Right renal pelvis (tissue), 4 donors: ENCODE measurements around the gene KIF13A. TPM values are rescaled to one million over a fixed set of nuclear protein-coding genes. Genes with fewer than 3 reads are reported as not detected.
"Not testable (repeated sequence)": the region's sequence is repeated elsewhere in the genome, so short reads cannot be mapped to it uniquely, and the experiment has no call there.

ENCODE experiments used
- DNase-seq, 4 donors: peaks; one replicate each; pipeline ENCODE4 v3.0.0-alpha.2; 2013; ENCODE audit warnings: low read depth in 4 of 4, low spot score in 3 of 4, missing footprints in 1 of 4
- polyA plus RNA-seq, 4 donors: library from polyadenylated mRNA; unstranded; fragments of 120-200 nt; gene quantifications; one replicate each; pipeline ENCODE4 v1.2.1, GENCODE V29; 2013; ENCODE audit not compliant: insufficient read length in 4 of 4

Gene KIF13A
- polyA plus RNA-seq, 4 donors, result 33.4 to 41.3 (median 37.6) TPM

DNA sequence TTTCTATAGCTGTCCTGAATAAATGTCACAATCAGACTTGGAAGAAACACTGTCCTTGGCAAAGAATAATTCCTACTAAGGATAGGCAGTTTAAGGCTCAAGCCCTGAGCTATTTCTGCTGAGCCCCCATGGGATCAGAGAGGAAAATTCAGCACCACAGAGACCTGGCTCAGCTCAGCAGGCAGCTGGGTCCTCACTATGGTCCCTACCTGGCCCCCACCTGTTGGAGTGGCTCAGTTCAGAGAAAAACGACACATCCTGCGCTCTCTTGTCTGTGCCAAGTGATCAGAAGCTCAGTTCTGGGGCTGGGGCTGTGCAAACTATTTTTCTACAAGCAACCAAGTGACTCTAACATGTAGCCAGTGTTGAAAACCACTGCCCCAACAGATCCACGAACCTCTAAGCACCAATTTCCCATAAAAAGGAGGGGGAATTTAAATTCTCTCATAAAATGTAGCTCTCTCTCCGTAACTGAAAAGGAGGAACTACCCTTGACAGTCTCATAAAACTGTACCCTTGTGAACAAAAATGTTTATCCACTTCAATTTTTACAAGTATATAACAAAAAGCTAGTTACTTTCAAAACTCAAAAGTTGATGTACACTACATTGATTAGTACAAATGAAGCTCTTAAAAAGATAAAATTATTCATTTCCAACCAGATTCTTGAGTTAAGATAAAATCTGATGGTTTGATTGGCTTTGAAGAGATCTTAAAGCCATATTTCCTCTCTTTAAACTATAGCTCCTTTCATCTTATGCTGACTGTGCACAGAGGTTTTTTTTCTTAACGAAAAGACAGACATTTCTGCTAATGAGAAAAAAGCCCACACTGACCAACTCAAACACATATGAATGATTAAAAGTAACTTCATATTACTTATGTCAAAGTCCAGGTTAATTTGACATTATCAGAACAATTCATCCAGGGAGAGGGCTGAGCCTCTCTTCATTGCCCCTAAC is 52.0 kb downstream of the KIF13A start:
- DNase-seq, result no peak

DNA sequence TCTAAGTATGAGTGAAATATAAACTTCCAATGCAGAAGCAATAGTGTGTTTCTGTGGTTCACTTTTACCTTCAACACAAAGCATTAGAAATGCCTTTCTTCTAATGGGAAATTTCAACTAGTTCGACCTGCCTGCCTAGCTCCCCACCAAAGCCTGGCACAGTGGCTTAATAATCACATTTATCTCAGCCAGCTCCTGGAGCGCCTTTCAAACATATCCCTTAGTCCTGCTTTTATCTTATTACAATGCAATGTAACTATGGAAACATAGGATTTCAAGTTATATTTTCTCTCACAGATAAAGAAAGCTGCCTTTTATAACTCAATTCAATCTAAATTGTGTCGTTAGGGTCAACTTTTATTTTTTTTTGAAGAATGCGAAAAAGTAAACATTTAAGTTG is 53.7 kb downstream of the KIF13A start:
- DNase-seq, result no peak

DNA sequence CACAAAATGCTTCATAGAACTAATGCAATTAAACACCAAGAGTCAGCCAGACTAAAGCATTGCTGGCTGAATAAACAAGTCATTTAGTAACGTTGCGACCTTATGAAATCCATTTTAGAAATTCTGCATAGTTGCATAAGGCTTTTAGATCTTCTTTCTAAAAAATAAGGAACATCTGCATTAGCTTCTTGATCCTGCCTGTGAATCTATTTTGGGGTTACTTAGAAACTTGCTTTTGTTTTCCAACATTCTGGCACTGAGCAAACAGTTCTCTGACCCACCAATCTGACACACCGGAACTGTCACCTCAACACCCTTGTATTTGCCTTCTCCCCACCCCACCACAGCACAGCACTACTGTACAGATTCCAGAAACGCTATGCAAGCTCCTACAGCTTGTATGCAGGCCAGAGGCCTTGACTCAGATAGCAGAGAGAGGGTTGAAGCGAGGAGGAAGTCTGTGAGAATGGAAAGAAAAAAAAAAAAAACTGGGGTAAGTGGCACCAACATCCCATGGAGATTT is 55.0 kb downstream of the KIF13A start:
- DNase-seq, result no peak

DNA sequence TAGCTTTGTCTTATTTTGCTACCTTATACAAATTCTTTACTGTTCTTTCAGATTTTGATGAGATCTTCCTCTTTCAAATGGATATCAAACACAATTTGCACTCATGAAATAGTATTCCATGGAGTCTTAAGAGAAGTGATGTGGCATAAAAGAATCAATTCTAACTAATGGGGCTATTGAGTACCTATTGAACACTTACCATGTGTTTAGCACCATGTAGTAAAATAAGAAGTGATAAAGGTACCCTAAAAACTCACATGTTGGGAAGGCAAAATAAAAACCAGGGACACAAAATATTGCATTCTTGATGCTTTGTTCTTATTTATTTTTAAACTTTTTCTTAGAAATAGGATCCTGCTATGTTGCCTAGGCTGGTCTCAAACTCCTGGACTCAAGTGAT is 56.2 kb downstream of the KIF13A start:
- DNase-seq, result no peak

DNA sequence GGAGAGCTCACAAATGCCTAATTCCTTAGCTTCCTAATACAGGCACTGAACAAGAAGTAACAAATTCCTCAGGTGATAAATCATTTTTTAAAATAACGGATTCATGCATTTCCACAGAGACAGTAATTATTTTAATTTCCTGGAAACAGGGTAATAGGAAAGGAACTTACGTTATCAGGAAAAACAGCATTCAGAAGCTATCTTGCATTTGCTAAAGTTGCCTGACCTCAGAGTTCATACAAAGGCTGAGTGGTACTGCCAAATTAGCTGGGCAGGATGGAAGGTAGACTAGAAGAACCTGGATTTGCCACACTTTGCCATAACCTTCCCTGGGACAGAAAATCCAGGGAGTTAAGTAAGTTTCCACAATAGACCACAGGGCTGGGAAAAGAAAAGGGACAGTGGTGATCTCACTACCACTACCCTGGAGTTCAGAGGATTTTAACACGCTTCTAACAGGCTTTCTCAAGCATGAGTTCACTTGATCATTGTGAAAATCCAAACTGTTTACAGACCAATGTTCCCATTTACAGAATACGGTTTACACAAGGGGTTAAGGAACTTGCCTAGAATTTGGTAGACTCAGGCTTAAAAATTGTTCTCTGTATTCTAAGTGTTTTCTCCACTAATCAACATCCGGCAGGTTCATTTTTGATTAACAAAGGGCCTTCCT is 57.0 kb downstream of the KIF13A start:
- no peak for DNase-seq

DNA sequence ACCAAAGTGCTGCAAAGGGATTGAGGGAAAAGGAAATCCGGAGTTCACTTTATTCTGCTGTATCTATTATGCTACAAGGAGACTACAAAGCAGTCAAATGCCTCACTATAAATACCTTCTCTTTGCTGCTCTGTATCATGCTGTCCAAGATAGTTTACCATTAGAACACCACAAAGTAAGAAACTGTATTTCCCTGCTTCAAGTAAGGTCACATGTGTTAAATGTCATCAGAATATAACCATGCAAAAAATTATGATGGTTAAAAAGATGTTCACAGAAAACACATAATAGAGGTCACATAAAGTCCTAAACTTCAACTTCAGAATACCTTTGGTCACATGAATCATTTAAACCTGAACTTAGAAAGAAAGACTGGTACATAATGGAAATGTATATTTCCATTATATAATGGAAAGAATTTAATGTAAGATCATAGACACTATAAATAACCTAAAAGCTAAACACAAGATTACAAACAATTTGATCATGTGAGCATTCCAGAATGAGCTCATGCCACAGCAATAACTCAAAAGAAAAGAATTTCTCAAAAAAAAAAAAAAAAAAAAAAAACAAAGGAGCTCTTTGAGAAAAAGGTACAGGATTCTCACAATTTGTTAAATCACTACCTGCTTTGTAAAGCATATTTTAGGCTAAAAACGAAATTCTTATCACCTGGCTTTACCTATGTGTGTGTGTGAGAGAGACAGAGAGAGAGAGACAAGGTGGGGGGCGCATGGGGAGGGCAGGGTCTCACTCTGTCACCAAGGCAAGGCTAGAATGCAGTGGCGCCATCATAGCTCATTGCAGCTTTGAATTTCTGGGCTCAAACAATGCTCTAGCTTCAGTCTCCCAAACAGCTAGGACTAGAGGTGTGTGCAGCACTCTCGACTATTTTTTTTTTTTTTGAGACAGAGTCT is 58.7 kb downstream of the KIF13A start:
- DNase-seq, result no peak

DNA sequence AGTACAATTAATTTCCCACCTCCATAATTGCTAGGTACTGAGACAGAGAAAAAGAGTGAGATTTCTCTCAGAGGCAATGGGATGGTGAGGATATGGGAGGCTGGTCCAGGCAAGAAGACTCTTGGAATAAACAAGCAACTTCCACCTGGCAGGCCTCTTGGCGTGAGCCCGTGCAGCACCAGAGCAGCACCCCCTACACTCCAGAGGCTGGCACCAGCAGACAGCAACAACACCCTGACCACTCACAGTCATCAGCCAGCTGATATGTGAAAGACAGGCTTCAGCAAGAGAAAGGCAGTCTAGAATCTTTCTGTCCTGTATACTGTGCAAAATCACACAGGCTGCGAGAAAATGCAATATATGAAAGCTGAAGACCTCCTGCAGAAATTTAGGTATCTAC is 59.7 kb downstream of the KIF13A start:
- DNase-seq, result no peak

DNA sequence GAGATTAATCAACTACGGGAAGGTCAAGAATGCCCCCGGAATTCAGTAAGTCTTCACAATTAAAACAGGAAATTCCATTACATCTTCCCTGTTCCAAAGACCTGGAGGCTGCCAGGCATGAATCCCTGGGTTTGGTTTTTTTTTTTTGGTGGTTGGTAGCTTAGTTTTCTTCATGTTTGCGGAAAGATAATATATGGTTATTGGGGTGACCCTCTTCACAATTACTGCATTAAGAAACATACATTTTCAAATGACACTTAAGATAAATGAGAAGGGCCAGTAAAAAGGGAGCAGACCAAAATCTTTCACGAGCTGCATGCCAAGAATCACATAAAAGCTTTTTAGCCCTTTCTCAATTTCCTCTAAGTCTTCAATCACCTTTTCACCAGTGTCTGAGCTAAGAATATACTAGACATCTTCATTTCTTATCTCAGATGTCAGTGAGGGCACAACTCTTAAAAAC is 64.0 kb downstream of the KIF13A start:
- no peak for DNase-seq

DNA sequence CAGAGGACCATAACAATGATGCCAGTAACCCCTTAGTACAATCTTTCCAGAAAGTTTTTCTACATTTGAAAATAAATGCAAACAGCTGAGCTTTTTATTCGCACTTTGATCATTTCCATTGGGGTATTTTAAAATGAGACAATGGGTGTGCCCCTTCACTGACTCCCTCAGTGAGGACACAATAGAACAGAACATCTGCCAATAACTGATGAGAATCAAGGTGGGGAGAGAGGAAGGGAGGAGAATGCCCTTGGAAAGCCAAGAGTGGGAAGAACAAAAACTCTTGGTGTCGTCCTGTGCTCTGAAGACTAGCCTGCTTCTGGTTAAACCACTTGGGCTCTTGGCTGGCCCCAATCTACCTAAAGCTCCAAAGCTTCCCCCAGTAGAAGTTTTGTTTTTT is 66.0 kb downstream of the KIF13A start:
- DNase-seq, result no peak

DNA sequence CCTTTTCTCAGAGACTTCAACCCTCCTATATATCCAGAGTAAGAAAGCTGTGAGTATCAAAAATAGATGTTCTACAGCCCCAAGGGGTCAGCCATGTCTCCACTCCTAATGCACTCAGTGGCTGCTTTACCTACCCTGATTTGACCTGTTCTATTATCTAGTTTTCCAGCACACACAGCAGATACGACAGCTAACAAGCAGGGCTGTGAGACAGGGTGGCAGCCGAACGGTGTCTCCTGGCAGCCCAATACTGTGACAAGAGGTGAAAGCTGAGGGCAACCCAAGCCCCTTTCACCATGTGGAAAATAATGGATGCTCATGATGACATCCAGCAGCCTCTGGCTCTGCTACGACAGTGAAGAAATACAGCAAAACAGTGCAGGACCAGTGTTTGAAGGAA is 67.9 kb downstream of the KIF13A start:
- DNase-seq, result no peak

DNA sequence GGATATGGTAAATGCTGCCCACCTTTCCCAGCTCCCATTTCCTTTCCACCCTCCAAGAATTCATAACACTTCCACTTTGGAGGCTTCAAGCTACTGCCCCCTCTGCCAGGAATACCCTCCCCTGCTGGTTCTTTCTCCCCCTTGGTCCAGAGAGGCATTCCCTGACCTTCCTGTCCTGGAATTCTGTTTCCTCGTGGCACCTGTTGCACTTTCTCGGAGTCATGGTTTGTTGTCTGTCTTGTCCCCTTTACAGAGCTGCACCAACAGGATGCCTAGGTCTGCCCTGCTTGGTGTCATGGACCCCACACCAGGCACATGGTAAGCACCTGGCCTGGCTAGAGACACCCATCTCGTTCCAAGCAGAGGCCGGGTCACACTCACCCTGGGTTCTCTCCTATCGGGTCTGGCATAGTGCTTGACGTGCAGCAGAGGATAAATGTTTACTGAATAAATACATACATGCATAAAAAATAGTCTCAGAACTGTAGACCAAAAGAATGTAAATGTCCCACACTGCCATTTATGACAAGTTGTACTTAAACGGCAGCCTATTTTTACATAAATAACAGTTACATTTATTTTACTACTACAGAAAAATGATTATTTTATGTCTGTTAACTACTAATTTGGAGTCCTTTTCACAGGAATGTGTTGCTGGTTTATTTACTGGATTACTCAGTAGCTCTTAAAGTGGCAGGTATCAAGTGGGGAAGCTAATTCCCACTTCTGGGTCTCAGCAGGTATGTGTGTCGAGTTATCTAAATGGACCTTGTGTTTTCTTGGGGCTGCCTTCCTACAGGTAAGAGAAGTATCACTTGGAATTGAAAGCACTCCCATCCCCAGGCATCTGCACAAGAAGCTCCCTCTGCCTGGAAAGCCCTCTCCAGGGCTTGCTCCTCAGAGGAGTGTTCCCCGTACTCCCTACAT is 69.3 kb downstream of the KIF13A start:
- no peak for DNase-seq

DNA sequence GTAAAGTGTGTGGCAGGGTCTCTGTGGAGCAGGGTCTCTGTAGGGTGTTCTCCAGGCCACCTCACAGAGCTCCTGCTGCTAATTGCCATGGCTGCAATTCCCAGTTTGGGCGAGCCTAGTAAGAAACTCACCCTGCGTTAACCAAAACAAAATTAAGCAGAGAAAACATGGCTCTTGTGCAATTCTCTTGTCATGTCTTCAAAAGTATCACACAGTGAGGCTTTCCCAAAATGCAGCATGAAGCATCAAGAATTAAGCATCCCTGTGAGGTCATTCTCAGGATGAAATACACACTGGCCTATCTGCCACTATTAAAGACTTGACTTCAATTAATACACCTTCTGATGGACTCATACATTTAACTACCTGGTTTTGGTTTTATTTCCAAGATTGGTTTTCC is 72.8 kb downstream of the KIF13A start:
- DNase-seq, result no peak

DNA sequence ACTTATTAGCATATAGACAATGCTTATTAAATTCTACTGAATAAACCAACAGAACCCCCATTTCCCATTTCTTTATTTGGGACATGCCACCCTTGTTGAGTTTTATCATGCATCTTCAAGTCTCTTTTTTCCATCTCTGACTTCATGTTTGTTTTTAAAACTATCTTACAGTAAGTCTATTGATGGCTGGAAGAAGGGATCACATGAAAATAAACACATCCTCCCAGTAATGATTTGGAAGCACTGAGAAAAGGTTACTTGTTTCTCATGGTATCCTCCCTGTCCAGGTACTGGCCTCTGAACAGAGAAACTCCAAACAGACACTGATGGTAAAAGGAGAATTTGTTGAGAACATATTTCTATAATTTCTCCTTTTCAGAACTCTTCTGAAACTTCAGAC is 74.9 kb downstream of the KIF13A start:
- no peak for DNase-seq

DNA sequence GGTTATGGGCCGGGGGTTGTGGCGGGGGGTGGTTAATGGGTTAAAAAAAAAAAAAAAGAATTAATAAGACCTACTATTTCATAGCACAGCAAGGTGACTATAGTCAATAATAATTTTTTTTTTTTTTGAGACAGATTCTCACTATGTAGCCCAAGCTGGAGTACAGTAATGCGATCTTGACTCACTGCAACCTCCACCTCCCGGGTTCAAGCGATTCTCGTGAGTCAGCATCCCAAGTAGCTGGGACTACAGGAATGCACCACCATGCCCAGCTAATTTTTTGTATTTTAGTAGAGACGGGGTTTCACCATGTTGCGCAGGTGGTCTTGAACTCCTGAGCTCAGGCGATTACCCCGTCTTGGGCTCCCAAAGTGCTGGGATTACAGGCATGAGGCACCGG is 75.8 kb downstream of the KIF13A start:
- DNase-seq, result not testable (repeated sequence)

DNA sequence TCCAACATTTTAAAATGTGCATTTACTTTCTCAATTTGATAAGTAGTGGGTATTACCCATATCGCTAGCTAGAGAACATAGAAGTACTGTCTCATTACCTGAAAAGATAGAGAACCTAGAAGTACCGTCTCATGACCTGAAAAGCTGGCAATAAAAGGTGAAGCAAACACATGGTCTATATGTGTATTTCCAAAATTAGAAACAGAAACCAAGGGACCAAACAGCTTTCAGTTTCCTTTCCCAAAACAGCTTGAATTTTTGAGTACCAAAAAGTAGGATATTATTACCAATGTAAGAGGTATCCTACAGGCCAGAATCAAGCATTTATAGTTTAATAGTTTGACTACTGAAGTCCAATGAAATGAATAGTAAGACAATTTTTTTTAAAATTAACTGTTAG is 77.2 kb downstream of the KIF13A start:
- no peak for DNase-seq

DNA sequence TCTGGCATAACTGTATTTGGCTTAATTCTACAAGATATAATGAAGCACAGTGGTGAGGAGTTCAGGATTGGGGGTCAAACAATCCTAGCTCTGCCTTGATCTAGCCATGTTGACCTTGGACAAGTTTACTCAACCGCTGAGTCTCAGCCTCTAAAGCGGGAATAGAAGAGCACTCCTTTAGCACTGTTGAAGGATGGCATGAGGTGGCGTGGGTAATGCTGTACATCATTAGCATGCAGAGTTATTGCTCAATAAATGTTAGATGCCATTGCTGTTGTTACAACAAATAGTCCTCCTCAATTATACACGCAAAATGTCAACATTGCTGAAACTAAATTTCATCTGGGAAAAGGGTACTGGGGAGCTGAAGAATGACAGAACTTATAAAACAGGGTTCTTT is 78.6 kb downstream of the KIF13A start:
- no peak for DNase-seq

DNA sequence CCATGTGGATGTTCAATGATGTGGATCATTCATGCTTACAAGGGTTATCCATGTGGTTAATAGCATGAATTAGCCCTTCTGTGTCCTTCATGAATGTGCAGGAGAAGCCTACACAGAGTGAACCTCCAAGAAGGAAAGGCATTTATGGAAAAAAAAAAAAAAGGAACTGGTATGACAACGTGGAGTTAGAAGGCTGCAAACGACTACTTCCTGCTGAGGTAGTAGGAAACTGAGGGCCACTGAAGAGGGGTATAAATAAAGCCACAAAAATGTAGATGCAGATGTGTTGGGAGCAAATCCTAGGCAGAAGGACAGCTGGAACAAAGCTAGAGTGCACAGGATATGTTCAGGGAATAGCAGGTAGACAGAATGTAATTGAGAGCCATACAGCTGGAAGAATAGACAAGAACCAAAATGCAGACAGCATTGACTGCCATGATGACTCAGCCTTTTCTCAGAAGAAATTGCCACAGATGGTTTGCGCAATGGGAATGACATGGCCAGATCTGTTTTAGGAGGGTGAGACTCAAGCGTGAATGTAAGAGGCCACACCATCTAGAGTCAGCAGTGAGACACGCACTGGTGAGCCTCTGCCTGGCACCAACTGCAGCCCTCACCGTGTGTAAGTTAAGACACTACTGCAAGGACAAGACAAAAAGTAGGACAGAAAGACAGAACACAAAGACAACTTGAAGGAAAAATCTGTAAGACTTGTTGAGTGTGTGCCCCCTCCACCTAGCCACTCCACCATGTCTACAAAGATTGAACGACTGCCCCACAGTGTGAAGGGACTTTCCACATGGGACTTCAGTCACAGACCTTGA is 79.8 kb downstream of the KIF13A start:
- no peak for DNase-seq
